NCI-H446 treated with DMSO at 0.1 percent for 48 hours (cell line): ENCODE data around the gene LMTK2.

Experiments used
- DNase-seq: peaks from one replicate; lab custom pipeline; 2025; lab: John Stamatoyannopoulos, UW

LMTK2 gene

DNA sequence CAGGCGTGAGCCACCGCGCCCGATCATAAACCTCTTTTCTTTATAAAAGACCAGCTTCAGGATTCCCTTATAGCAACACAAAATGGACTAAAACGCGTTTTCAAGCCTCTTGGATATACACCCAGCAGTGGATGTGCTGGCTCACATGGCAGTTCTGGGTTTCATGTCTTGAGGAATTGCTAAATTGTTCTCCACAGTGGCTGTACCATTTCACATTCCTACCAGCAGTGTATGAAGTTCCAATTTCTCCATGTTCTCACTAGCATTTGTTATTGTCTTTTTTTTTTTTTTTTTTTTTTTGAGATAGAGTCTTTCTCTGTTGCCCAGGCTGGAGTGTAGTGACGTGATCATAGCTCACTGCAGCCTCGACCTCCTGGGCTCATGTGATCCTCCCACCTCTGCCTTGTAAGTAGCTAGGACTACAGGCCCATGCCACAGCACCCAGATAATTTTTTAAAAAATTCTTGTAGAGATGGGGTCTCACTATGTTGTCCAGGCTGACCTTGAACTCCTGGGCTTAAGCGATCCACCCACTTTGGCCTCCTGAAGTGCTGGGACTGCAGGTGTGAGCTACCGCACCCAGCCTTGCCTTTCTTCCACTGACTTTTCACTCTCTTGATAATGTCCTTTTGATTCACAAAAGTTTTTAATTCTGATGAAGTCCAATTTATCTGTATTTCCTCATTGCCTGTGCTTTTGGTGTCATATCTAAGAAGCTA lies 127.9 kb downstream of the LMTK2 start:
- DNase-seq, result no peak

DNA sequence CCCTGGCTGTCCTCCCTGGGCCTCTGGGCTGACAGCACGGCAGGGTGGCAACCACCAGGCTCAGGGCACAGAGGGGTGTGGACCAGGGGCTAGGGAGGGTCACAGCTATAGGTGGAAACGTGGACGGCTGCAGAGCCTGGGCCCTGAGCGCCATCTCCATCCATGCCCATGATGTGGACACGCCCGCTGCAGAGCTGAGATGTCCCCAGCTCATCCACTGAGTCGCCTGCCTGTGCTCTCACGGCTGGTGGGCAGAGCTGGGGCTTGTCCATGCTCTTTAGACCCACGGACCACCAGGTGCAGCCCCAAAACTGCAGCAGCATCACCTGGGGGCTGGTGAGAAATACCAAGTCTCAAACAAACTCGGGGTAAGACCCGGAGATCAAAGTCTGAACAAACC lies 129.2 kb downstream of the LMTK2 start:
- no peak for DNase-seq

DNA sequence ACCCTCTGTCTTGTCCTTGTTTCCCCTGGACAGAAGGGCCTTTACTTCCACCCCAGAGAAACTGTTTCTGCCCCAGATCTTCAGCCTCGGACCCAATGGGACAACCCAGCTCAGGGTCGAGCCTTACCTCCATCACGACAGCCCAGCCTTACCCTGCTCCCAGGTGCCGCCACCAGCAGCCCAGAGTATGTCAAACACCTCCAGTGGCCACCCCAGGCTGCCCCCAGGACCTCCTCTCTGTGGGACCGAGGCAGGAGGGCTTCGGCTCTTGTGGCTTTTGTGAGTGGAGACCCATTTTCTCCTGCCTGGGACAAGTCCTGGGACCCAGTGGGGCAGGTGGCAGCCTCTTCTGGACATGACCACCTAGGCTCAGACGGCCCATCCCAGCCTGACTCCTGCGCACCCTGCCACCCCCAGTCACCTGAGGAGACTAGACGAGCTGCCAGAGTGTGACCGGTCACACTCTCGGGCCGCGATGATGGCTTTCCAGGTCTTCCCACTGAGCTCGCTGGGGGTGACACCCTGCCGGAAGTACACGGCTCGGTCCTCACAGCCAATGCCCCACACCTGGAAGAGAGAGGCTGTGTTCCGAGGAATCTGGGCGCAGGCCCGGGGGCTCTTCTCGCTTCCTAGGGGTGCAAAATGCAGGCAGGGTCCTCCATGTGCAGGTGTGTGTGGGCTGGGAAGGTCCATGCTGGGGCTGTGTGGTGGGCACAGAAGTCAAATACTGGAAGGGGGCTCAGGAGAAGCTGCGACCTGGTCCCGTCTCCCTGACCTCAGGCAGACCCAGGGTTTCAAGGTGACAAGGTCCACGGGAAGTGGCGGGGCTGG lies 129.9 kb downstream of the LMTK2 start:
- DNase-seq, result no peak

DNA sequence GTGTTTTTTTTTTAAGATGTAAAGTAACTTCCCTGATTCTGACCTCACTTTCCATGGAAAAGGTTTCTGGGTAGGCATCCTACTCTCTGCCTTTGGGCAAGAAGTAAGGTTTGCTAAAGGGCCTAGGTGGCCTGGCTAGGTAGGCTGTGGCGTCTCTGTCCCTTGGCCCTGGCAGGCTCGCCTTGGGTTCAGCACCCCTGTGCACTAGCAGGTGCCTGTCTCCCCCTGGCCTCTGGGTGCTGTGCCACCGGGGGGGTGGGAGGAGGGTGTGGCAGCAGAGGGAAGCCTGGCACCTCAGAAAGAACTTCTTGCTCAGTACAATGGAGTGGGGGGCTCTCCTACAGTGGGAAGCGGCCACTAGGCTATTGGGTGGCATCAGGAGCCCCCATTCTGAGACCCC lies 131.4 kb downstream of the LMTK2 start:
- DNase-seq, result no peak

DNA sequence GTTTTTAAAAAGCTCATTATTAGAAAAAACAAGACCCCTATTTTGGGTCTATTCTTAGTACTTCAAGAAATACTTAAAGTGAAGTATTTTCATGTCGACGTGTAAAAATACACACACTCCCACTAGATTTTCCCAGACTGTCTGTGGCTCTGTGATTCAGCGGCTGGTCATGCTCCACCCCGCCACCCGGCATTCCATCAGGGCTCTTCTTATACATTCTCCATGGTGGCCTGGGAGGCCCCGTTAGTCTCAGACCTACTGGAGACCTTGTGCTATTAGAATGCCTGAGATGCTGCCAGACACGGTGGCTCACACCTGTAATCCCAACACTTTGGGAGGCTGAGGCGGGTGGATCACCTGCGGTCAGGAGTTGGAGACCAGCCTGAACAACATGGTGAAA lies 132.3 kb downstream of the LMTK2 start:
- no peak for DNase-seq

DNA sequence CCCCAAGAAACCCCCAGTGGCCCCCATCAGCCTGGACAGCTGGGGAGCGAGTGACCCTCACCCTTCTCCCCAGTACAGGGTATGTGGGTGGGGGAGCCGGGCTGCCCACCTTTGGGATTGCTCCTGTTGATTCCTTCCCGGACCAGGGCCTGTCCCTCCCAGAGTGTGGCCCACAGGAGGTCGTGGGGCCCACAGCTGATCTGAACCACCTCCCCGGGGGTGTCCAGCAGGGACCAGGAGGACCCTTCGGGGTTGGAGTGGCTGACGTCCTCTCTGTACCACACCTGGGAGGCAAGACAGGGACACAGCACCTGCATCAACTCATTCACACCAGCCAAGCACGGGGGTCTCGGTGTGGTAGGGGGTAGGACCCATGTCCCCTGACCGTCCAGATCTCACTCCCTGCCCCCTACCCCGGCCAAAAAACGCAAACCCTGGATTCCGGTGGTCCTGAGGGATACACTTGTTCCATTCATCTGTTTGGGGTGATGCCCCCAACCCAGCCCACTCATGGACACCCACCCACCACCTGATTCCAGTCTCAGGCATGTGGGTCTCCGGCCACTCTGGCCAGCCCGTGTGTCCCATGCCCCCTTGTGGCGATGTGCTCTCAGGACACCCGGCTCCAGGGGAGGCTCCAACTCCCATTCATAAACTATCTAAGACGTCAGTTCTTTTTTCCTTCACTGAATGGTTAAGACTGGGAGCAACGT lies 134.5 kb downstream of the LMTK2 start:
- no peak for DNase-seq

DNA sequence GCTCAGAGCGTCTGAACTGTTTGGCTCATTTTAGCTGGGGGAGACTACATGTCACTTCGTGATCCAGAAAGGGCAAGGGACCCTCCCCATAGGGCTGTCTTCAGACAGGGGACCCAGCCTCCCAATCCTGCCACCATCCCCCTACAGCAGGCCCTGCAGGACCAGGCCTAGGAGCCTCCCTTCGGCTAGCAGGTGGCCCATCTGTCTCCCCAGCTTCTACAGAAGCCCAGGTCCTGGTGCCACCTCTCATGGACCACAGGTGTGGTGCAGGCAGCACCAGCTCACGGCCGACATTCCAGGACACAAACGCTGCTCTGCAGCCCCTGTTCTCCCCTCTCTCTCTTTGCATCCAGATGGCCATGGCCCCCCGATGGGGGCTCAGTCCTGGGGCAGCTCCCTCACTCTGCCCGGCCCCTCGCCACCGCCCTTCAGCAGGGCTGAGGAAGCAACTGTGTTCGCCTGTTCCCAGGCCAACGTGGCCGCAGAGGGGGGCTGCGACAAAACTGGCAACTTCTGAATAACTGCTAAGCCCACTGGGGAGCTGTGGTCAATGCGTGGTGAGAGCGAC lies 135.1 kb downstream of the LMTK2 start:
- no peak for DNase-seq

DNA sequence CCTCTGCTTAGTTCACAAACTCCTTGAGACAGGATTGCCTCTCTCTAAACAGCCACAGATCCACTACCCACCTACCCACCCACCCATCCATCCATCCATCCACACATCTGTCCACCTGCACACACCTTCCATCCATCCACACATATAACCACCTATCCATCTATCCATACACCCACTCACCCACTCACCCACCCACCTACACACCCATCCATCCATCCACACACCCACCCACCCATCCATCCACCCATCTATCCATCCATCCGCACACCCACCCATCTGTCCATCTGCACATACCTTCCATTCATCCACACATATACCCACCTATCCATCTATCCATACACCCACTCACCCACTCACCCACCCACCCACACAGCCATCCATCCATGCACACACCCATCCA lies 135.7 kb downstream of the LMTK2 start:
- DNase-seq, result no peak

DNA sequence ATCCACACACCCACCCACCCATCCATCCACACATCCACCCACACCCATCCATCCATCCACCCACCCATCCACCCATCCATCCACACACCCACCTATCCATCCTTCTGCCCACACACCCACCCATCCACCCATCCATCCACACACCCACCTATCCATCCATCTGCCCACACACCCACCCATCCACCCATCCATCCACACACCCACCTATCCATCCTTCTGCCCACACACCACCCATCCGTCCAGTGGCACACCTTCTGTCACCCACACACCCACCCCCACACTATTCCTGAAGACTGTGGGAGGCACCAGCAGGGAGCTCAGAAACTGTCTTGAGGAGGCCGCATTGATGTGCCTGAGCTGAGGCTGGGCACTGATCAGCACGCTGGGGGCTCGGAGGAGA lies 136.3 kb downstream of the LMTK2 start:
- DNase-seq, result no peak

DNA sequence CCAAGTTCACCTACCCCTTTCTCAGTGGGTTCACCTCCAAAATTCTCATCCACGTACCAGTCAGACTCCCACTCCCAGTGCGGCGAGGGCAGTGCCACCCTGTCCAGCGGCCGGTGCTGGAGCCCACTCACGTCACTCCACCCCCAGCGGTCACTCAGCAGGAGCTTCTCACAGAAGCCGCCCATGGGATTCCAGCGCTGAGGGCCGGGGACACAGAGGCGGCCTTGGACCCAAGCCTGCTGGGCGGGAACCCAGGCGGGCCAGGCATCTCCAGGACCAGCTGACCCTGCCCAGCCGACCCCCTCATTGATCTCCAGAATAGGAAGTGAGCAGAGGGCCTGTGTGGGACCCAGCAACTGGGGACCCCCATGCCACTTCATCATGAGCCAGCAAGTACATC lies 138.2 kb downstream of the LMTK2 start:
- DNase-seq, result no peak

DNA sequence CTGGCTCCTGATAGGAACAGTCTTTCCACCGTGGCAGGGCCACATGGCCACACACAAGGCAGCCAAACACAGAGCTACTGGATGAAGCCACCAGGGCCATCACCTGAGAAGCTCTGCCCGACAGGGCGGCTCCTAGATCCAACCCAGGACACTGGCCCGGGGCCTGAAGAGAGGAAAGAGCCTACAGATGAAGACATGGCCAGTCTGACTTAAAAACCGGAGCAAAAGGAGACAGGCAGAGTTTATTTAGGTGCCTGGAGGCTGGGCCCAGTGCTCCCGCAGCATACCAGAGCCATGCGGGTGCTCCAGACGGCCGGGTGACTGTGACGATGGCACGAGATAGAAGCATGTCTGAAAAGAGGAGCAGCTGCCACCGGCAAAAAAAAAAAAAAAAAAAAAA lies 141.5 kb downstream of the LMTK2 start:
- no peak for DNase-seq

DNA sequence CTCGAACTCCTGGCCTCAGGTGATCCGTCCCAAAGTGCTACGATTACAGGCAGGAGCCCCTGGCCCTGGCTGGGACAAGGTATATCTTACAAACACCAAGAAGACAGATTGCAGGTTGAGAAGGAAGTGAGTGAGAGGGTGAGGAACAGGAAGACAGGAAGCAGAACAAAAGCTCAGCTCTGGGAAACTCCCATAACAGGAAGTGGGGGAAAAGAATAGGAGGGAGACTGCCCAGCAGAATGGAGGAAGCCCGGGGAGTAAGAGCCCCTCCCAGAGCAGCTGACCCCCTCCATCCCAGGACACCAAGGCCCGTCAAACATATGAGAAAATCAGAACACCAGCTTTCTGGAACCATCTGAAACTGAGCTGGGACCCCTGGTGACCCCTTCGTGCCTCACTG lies 142.4 kb downstream of the LMTK2 start:
- no peak for DNase-seq

DNA sequence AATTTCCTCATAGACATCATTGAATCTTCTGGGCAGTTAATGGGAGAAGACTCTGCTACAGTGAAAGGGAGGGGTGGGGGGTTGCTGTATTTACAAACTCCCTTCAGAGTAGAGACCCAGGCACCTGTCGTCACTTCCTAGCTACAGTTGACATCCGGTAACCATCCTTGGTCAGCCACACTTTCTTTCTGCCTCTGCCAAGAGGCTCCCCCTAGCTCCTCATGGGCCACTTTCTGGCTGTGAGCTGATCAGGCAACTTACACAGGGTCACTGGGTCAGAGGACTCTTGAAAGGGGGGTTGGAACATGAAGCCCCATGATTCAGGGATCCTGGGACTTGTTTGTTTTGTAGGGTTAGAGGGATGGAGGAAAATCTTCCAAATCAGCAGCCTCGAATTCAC lies 144.1 kb downstream of the LMTK2 start:
- no peak for DNase-seq

DNA sequence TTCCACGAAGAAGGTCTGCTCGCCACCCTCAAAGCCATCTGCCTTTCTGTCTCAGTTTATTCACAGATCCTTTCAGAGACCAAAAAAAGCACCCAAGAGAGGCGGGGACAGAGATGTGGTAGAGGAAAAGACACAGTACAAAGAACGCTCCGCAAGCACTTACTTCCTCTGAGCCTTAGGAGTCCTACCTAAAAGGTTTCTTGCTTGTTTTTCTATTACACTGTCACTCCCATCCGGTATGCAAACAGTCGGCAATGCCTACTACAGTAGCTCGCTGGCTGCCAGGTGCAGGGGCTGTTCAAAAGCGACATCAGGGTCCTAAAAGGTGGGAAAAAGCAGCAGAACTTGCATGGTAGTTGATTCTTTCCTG lies 144.6 kb downstream of the LMTK2 start:
- no peak for DNase-seq

DNA sequence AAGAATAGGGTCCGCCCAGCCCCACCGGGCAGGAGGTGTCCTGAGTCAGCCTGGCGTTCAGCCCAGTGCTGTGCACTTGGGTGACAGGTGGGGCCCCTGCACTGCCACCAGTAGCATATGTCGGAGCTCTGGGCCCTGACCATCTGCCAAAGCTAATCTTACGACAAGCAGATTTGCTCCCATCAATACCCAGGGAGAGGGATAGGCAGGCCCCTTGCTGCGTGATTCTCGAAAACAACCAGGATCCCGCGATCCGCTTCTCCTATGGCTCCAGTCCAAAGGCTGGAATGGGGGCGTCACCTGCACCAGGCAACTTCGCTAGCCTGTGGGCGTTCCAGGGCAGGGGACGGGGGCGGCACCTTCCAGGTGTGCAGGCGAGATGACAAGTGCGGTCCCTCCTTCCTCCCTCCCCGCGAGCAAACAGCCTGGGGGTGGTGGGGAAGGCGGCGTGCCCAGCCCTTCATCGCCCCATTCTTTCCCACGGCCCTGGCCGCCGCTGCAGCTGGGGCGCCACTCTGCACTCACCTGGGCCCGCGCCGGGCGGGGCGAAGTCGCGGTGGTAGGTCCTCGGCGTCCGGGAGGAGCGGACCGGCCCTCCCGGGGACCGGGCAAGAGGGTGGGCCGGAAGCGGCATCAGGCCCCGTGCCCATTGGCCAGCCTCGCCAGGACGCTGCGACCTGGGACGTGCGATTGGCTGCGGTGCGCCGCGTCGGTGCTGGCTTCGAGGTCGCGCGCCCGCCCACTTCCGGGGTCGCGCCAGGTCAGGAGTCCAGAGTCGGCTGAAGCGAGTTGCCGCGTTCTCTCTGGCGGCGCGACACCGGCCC lies 145.2 kb downstream of the LMTK2 start, which contains the start of gene TECPR1:
Gene TECPR1 (minus strand): TSS at position 632 of the 824 bp plus-strand sequence. CDS start 6,086 bp downstream, outside the sequence.
- DNase-seq, result peak; percentile 58

DNA sequence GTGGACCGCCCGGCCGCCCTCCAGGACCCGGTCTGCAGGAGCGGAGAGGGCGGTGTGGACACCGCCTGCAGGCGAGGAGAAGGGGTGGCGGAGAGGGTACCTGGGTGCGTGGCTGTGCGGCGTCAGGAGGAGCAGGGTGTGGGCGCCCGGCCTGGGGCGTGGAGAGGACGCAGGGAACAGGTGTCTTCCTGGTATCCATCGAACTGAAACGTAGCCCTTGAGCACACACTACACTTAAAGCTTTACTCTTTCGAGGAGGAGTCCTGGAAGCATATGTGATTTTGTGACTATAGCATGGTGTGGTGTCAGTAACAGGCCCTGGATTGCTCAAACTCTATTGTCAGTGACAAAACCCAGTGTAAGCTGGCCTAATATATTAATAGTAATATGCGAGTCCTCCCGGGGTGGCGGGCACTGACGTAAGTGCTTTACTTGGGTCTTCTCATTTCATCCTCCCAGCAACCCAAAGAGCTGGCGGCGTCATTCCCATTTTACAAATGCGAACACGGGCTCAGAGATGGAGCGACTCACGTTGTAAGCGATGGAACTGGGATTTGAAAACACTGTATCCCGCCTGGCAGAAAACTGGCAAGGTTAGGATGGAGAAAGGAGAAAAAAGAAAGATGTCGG lies 145.9 kb downstream of the LMTK2 start:
- DNase-seq, result no peak

DNA sequence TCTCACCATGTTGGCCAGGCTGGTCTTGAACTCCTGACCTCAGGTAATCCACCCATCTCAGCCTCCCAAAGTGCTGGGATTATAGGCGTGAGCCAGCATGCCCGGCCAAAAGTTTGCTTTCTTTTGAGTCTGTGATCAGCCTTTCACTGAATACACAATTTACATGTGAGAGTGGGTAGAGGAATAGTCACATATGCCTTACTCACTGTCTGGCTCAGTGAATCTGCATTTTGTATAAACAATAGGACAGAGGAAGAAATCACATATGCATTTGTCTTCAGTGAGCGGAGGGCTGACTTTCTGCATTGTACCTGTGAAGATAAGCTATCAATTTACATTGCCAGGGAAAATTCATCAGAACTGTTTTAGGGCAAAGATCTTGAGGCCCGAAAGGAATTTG lies 147.9 kb downstream of the LMTK2 start:
- no peak for DNase-seq

DNA sequence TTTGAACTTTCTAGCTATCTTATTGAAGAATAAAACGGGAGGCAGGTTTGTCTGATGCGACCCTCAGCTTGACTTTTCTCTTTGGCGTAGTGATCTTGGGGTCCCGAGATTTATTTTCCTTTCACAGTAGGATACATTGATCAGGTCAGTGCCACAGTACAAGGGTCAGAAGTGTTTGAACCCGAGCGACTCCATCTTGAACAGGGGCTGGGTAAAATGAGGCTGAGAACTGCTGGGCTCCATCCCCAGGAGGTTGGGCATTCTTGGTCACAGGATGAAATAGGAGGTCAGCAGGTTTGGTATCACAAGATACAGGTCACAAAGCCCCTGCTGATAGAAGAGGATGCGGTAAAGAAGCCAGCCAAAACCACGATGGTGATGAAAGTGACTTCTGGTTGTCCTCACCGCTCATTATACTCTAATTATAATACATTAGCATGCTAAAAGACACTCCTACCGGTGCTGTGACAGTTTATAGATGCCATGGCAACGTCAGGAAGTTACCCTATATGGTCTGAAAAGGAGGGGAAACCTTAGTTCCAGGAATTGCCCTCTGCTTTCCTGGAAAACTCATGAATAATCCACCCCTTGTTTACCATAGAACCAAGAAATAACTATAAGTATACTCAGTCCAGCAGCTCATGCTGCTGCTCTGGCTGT lies 148.4 kb downstream of the LMTK2 start:
- no peak for DNase-seq

DNA sequence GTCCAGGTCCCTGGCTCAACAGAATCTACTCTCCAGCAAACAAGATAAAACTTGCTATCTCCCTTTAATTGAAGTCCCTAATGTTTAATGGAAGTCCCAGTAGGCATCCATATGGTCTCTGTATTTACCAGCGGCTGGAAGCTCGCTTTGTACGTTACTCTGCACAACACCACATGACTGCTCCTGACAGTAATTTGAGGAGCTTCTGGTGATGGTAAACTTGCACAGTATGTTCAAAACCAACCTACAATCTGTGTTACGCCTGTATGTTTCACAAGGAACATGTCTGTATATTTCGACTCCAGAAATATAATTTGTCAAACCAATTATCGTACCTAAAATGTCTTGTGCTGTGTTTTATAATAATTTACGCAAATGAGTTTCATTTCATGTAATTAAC lies 149.8 kb downstream of the LMTK2 start:
- DNase-seq, result no peak

DNA sequence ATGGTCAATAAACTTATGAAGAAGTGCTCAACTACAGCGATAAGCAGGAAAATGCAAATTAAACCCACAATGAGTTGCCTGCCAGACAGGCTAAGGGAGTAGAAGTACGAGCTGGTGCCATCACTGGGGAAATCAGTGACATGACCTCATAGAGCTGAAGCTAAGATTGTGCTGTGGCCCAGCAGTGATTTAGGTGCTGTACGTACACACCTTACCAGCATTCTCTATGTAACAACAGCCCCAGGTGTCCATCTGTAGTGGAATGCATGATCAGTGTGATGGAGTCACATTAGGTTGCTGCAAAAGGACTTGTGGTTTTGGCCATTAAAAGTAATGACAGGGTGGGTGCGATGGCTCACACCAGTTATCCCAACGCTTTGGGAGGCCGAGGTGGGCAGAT lies 151.0 kb downstream of the LMTK2 start:
- DNase-seq, result no peak
